Right atrium auricular region (tissue), 2 donors: ENCODE results near the gene ALG14. TPM values are rescaled to one million over a fixed set of nuclear protein-coding genes. Genes with fewer than 3 reads are reported as not detected.
"Not testable (repeated sequence)": the region's sequence is repeated elsewhere in the genome, so short reads cannot be mapped to it uniquely, and the experiment has no call there.

Source experiments
- DNase-seq: peaks from one replicate; pipeline ENCODE4 v3.0.0-alpha.2; 2019; ENCODE audit warnings: low spot score
- H3K27ac ChIP-seq, 2 donors: fragments of 200-600 bp; sonication (generic); 1 replicate in 1 of 2; 2 replicates in 1 of 2; pipeline ENCODE4 v1.5.1; 2016 to 2019
- H3K27me3 ChIP-seq, 2 donors: fragments of 200-600 bp; sonication (generic); one replicate each; pipeline versions ENCODE4 v1.5.1 to v1.6.0; 2017 to 2019
- H3K36me3 ChIP-seq: fragments of 200-600 bp; sonication (generic); one replicate; pipeline ENCODE4 v1.5.1; 2016
- H3K4me1 ChIP-seq, 2 donors: fragments of 200-600 bp; sonication (generic); one replicate each; pipeline versions ENCODE4 v1.5.1 to v1.6.0; 2017 to 2019
- H3K4me3 ChIP-seq, 2 donors: fragments of 200-600 bp; sonication (generic); 1 replicate in 1 of 2; 2 replicates in 1 of 2; pipeline ENCODE4 v1.5.1; 2017 to 2019; ENCODE audit warnings: mild to moderate bottlenecking in 1 of 2, moderate library complexity in 1 of 2
- H3K9me3 ChIP-seq, 2 donors: fragments of 200-600 bp; sonication (generic); one replicate each; pipeline ENCODE4 v1.5.1; 2019
- CTCF ChIP-seq, 2 donors: fragments of 200-600 bp; sonication (generic); IDR thresholded peaks; one replicate each; pipeline ENCODE4 v1.5.1; 2019; ENCODE audit warnings: antibody characterized with exemption in 2 of 2
- total RNA-seq, 2 donors: library from RNA; depleted of rRNA; stranded (reverse); fragments of >200 nt; gene quantifications; one replicate each; pipeline ENCODE4 v1.1.0, GENCODE V29; 2016

The ALG14 gene
- total RNA-seq, 2 donors from 2014 or later, result 0.74 to 0.79 TPM

GRCh38 chr1:94946886-94947285 is 125.9 kb downstream of the ALG14 start:
- Histone ChIP-seq H3K27me3 (no peaks in the 10 kb centered on the region), H3K4me1 (peaks cover 0 to 20% of the 10 kb centered on the region in 2 donors), H3K4me3 (no peak overlapping the region), H3K9me3 (no peaks in the 10 kb centered on the region), H3K27ac (peak overlapping the region; percentile 49 to 60), H3K36me3 (no peaks in the 10 kb centered on the region)
- no peak for DNase-seq
- no peak for TF ChIP-seq CTCF (IDR thresholded peaks at IDR 0.05)

GRCh38 chr1:94942171-94943128 is 130.3 kb downstream of the ALG14 start:
- no peaks in the 10 kb centered on the region for H3K9me3 ChIP-seq
- H3K4me3 ChIP-seq, result no peak overlapping the region
- no peaks in the 10 kb centered on the region for H3K36me3 ChIP-seq
- H3K27me3 ChIP-seq, result no peaks in the 10 kb centered on the region
- no peak for TF ChIP-seq CTCF (IDR thresholded peaks at IDR 0.05)
- peaks cover 0 to 21% of the 10 kb centered on the region in 2 donors for H3K4me1 ChIP-seq
- DNase-seq, result no peak
- H3K27ac ChIP-seq, result no peak overlapping the region

GRCh38 chr1:94941480-94941879 is 131.3 kb downstream of the ALG14 start:
- not testable (repeated sequence) for H3K4me3 ChIP-seq, DNase-seq, H3K27me3 ChIP-seq, H3K9me3 ChIP-seq, H3K27ac ChIP-seq, H3K36me3 ChIP-seq
- peaks cover 0 to 21% of the 10 kb centered on the region in 2 donors for H3K4me1 ChIP-seq

DNA sequence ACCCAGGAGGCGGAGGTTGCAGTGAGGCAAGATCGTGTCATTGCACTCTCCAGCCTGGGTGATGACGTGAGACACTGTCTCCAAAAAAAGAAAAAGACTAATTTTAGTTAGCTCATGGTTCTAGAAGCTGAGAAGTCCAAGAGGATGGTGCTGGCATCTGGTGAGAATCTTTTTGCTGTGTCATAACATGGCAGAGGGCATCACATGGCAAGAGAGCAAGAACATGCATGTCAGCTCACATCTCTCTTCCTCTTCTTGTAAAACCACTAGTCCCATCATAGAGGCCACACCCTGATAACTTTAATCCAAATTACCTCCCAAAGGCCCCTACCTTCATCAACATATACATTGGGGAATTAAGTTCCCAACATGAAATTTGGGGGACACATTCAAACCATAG is 132.0 kb downstream of the ALG14 start:
- Histone ChIP-seq H3K27me3 (no peaks in the 10 kb centered on the region), H3K36me3 (no peaks in the 10 kb centered on the region), H3K4me3 (no peak overlapping the region), H3K27ac (no peak overlapping the region), H3K9me3 (no peaks in the 10 kb centered on the region), H3K4me1 (peaks cover 0 to 29% of the 10 kb centered on the region in 2 donors)
- no peak for TF ChIP-seq CTCF (IDR thresholded peaks at IDR 0.05)
- DNase-seq, result no peak

- Histone ChIP-seq H3K9me3 (no peaks in the 10 kb centered on the region), H3K27ac (no peak overlapping the region), H3K4me3 (no peak overlapping the region), H3K4me1 (peaks cover 0 to 29% of the 10 kb centered on the region in 2 donors), H3K27me3 (no peaks in the 10 kb centered on the region), H3K36me3 (no peaks in the 10 kb centered on the region)
- no peak for DNase-seq
- TF ChIP-seq CTCF (IDR thresholded peaks at IDR 0.05), result no peak
These were observed 134.9 kb downstream of the ALG14 start for GRCh38 chr1:94937820-94938219.

DNA sequence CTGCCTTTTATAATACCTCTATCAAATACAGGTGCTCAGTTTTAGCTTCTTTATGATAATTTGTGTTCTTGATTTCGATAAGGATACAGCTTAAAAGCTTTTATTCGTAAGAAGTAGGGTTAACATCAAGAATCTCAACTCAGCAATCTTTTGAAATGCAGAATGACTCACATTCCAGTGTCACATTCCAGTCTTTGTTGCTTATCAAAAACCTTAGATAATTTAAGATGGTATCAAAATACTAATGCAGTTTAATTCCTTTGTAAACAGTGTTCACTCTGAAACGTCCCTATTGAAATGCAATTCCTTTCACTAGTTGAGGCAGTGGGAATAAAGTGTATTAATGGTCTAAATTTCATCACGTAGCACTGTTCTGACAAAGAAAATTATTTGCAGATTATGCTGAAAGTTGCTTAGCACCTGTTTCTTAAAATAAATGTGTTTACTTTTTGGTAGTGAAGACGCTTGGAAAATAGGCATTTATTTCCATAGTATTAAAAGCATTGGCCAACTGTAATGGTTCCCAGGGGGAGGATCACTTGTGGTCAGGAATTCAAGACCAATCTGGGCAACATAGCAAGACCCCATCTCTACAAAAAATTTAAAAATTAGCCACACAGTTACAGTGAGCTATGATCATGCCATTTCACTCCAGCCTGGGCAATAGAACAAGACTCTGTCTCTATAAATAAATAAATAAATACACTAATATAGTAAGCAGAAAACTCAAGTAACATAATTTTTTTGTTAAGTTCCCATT is 135.7 kb downstream of the ALG14 start:
- no peak for DNase-seq
- no peak for TF ChIP-seq CTCF (IDR thresholded peaks at IDR 0.05)
- Histone ChIP-seq H3K27me3 (no peaks in the 10 kb centered on the region), H3K27ac (peak overlapping the region in 1 of 2 donors; percentile 8), H3K9me3 (no peaks in the 10 kb centered on the region), H3K36me3 (no peaks in the 10 kb centered on the region), H3K4me1 (peaks cover 0 to 29% of the 10 kb centered on the region in 2 donors), H3K4me3 (no peak overlapping the region)
